Epidermal melanocyte (primary cell): ENCODE measurements around the gene WNT8B.
A peak's percentile ranks its signal among the peaks of the same experiment; 100 is the strongest.

Source experiments
- DNase-seq: peaks from one replicate; pipeline ENCODE4 v3.0.0; 2011; ENCODE audit warnings: low spot score; ENCODE audit not compliant: insufficient read length

The WNT8B gene

DNA sequence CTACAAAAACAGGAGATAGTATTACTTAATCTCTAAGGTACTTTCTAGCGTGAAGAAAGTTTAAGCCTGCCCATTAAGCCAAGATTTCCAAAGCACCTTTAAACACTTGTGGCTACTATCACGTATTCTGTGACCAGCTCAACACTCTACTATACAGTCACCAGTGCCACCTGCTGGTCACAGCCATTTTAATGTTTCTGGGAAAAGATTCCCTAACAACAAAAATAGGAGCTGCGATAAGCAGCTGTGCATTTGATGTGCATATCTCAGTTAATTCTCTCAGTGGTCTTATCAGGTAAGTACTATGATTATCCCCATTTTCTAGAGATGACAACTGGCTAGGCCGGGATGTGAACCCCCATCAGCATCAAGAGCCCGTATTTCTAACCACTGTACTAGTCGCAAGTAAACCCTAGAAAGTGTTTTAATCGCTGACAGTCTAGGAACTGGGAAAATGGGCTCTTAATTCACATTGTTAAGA, 56.0 kb downstream of the WNT8B start:
- peak; percentile 79 for DNase-seq

DNA sequence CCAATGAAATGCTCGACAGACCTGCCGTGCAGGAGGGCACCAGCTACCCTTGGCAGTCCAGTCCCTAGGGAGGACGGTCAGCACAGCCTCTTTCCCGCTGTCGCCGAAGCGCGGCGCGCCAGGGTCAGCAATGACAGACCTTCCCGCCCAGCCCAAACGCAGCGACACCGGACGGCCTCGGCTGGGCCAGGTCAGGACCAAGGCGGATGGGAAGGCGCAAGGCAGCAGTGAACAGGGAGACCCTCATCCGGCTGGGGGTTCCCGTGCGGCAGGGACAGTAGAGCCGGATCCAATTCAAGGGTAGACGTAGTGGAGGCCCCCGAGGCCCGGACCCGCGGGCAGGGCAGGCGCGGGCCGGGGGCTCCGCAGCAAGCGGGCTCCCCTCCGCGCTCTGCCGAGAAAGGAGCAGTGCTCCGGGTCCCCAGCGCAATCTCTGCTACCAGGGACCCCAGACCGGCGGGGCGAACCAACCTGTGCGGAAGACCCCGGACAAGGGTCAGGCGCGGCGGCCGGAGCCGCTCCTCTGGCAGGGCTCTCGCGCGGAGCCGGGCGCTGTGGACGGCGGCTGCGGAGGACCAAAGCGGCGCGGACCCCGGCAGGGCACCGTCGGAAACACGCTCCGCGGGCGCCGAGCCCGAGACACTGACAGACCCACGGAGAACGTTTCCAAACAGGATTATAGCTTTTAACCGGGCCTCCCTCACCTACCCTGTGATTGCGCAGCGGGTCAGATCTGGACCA, 56.7 kb downstream of the WNT8B start, which contains the start of gene SEC31B:
SEC31B (minus strand) TSS at position 551 of the 741 bp plus-strand sequence. CDS start 2,909 bp downstream, outside the sequence.
- DNase-seq, result no peak

DNA sequence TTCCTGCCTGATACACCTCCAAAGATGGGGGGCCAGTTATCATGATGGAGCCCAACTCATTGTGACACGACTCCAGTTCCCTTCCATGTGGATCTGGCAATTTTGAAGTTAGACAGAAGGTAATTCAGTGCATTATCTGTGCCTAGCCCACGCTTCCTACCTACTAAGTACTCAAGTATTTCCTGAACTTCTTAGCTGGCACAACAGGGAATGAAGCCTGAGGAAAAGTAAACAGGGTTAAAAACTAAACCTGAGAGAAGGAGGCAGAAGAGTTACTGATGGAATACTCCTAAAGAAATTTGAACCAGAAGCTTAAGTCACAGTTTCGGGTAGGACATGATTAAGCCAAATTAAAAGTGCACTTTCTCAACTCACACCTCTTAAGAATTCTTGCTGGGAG, 58.0 kb downstream of the WNT8B start:
- DNase-seq, result no peak

DNA sequence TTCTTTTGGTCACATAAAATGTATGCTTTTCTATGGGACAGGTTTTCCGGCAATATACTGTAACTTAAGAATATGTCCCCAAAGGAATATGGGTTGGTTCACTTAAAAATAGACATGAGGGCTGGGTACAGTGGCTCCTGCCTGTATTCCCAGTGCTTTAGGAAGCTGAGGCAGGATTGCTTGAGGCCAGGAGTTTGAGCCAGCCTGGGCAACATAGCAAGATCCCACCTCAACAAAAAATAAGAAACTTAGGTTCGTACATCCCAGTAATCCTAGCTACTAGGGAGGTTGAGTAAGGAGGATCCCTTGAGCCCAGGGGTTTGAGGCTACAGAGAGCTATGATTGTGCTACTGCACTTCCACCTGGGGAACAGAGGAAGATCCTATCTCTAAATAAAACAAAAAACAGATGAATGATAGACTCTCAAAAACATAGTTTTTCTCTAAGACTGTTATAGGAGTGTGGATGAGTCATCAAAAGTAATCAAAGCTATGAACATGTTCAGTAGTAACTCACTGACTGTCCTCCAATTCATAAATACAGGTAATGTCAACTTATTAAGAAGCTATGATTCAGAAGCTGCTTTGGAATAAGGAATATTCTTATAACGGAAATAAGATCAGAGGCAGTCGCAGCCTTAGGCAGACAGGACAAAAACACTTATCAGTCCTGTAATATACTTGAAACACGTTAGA, 59.4 kb downstream of the WNT8B start:
- DNase-seq, result no peak

DNA sequence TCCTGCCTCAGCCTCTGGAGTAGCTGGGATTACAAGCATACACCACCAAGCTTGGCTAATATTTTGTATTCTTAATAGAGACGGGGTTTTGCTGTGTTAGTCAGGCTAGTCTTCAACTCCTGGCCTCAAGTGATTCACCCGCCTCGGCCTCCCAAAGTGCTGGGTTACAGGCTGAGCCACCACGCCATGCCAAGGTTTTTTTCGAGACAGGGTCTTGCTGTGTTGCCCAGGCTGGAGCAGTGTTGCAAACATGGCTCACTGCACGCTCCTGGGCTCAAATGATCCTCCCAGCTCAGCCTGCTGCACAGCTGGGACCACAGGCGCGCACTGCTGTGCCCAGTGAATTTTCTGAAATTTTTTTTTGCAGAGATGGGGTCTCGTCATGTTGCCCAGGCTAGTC, 60.1 kb downstream of the WNT8B start:
- no peak for DNase-seq

DNA sequence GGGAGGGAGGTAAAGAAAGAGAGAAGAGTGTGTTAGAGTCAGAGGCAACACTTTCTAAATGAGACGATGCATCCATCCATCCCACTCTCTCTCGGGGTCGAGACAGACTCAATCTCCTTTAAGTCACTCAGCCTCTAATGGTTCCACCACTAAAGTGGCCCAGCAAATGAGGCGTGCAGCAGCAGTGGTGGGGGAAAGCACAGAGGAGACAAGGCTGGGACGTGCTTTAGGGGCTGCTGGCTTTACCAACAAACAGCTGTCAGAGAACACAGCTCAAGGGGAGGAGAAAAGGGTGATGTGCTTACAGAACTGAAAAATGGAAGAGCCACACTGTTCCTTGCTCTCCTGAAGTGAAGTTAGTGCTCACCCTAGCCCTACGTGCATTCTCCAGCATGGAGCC, 61.4 kb downstream of the WNT8B start:
- no peak for DNase-seq

DNA sequence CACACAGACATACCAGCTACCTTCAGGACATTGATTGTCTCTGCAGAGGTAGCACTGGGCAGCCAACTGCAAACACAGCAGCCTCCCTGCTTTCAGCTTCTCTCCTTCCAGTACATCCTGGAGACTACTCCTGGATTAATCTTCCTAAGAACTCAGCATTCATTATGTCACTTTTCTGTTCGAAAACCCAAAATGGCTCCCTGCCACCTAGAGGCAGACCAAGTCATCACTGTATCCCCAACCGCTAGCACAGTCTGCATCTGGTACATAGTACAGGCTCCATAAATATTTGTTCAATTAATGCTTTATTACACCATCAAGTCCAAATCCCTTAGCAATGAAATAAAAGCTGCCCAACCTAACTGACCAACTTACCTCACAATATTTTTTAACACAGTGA, 61.8 kb downstream of the WNT8B start:
- DNase-seq, result no peak

DNA sequence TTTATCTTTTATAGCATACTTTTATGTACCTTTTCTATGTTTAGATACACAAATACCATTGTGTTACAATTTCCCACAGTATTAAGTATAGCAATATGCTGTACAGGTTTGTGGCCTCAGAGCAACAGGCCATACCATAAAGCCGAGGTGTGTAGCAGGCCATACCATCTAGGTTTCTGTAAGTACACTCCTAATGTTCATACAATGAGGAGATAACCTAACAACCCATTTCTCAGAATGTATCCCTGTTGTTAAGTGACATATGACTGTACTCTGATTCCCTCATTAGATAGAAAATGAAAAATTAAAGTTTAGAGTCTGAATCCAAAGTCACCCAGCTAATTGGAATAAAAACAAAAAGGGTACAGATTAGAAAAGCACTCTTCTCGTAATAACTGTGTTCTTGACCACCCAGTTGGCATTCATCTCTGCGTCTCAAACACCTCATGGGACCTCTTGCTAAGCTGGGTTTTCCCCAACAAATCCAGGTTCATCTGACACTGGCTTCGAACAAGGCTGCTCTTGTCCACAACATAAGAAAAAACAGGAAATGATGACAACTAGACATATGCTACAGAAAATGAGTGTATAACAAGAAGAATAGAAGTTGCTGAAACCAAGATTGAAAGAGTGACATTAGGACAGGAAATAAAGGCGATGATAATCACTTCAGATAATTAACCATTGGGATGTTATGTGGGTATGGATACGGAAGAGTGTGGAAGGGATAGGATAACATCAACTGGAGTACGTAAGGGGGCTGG, 65.5 kb downstream of the WNT8B start:
- DNase-seq, result no peak

DNA sequence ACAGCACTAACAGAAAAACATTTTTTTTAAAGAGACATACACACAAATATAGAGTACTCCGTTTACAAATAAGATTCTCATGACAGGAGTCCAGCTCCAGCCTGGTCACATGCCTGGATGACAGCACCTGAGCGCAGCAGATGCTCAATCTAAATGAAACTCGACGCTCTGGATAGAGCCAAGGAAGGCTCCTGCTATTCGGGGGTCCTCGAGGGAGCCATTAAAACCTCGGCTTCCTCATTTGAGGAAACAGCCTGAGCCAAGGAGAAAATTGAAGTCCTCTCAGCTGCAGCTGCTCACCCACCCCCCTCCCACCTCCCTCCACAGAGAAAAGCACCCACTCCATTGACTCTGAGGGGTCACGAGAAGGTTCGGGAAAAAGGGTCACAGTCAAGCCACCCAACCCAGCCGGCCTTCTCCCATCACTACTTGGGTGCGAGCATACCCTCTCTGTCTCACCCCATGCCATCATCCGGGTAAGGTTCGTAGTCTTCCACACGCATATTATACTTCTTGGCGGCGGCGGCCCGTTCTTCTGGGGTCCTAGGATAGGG, 66.2 kb downstream of the WNT8B start:
- no peak for DNase-seq

DNA sequence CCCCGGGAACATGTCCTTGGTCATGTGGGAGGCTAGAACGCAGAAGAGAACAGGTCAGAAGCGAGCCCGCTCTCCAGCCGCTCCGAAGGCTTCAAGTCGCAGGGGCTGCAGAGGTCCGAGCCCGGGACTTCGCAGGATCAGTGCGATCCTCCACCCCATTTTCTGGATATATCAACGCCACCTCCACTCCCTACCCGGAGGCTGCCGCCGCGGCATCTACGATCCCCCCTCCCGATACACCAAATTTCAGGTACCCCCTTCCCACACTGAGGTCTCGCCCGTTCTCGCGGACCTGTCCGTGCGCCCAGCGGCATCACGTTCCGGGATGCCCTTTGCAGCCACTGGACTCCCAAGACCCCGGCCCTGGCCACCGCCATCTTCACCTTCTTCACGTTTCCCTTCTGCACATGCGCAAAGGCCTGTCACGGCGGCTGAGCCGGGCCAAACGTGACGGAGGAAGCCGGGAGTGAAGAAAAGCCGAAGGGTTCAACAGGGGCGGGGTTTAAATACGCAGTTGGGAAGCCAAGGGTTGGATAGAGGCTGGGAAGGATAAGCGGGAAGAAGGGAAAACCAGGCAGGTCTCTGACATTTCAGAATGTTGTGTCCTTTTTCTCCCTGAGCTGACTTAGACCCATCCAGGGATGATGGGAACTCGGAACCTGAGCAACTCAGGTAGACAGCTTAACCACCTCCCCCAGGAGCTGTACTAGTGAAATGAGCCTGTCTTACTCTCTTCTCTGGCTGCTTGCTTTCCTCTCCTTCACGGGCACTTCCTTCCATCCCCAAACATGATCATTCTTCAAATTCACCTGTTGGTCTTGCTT, 66.9 kb downstream of the WNT8B start, which contains the start of gene NDUFB8:
NDUFB8 (minus strand) TSS at position 397 of the 824 bp plus-strand sequence; CDS start at position 377, 20 bp downstream.
- DNase-seq, result peak; percentile 79

DNA sequence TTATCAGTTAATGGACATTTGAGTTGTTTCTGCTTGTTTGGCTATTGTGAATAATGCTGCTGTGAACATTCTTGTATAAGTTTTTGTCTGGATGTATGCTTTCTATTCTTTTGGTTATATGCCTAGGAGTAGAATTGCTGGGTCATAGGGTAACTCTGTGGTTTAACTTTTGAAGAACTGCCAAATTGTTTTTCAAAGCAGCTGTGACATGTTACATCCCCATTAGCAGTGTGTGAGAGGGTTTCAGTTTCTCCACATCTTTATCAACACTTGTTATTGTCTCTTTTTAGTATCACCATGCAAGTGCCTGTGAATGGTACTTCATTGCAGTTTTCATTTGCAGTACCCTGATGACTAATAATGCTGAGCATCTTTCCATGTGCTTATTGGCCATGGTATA, 69.0 kb downstream of the WNT8B start:
- no peak for DNase-seq
